Measurements from ENCODE around the gene TEX51. TPM values are rescaled to one million over a fixed set of nuclear protein-coding genes. Genes with fewer than 3 reads are reported as not detected.

TEX51 gene
- polyA plus RNA-seq, 6 donors from 2014 or later, result not detected

GRCh38 chr2:126881591-126881990 lies 17.1 kb upstream of the TEX51 start:
- DNase-seq, result no peak
- ATAC-seq (ENCODE audit: low read depth in 2 of 2), result no peak
- no peaks in the 10 kb centered on the region for H3K36me3 Mint-ChIP-seq
- peaks cover 5 to 9% (median 7%) of the 10 kb centered on the region in 3 donors for H3K27me3 Mint-ChIP-seq
- H3K4me1 Mint-ChIP-seq, result peaks cover 3 to 4% (median 3%) of the 10 kb centered on the region in 3 donors
- H3K9me3 Mint-ChIP-seq, result peaks cover 0 to 4% (median 1%) of the 10 kb centered on the region in 7 donors
- H3K4me3 Mint-ChIP-seq, result no peak overlapping the region
- H3K27ac Mint-ChIP-seq, result no peak overlapping the region

GRCh38 chr2:126882181-126882580 lies 16.5 kb upstream of the TEX51 start:
- DNase-seq (no peak), ATAC-seq (ENCODE audit: low read depth in 2 of 2) (no peak)
- no peaks in the 10 kb centered on the region for H3K36me3 Mint-ChIP-seq
- peaks cover 8 to 9% (median 9%) of the 10 kb centered on the region in 3 donors for H3K4me1 Mint-ChIP-seq
- H3K27me3 Mint-ChIP-seq, result peaks cover 11 to 15% (median 13%) of the 10 kb centered on the region in 3 donors
- no peak overlapping the region for H3K4me3 Mint-ChIP-seq
- H3K27ac Mint-ChIP-seq, result no peak overlapping the region
- H3K9me3 Mint-ChIP-seq, result peaks cover 0 to 3% (median 0%) of the 10 kb centered on the region in 7 donors

- ATAC-seq (ENCODE audit: low read depth in 2 of 2) (no peak), DNase-seq (no peak)
- H3K4me1 Mint-ChIP-seq, result peaks cover 8 to 10% (median 9%) of the 10 kb centered on the region in 3 donors
- H3K27ac Mint-ChIP-seq, result peak overlapping the region in 1 of 6 donors; percentile 1
- H3K9me3 Mint-ChIP-seq, result no peaks in the 10 kb centered on the region
- no peaks in the 10 kb centered on the region for H3K36me3 Mint-ChIP-seq
- H3K27me3 Mint-ChIP-seq, result peaks cover 14 to 22% (median 16%) of the 10 kb centered on the region in 3 donors
- peak overlapping the region in 1 of 8 donors; percentile 48 for H3K4me3 Mint-ChIP-seq
Measured at GRCh38 chr2:126882736-126883665, 15.7 kb upstream of the TEX51 start.

GRCh38 chr2:126883666-126884040 lies 15.0 kb upstream of the TEX51 start:
- Mint-ChIP-seq H3K36me3 (peaks cover 0 to 1% of the 10 kb centered on the region in 2 donors), H3K4me3 (peak overlapping the region in 1 of 8 donors; percentile 48), H3K4me1 (peaks cover 8 to 10% (median 9%) of the 10 kb centered on the region in 3 donors), H3K27ac (peak overlapping the region in 1 of 6 donors; percentile 1), H3K27me3 (peaks cover 14 to 23% (median 22%) of the 10 kb centered on the region in 3 donors), H3K9me3 (no peaks in the 10 kb centered on the region)
- DNase-seq (no peak), ATAC-seq (ENCODE audit: low read depth in 2 of 2) (no peak)

GRCh38 chr2:126884861-126885750 lies 13.6 kb upstream of the TEX51 start:
- peaks cover 0 to 8% of the 10 kb centered on the region in 2 donors for H3K36me3 Mint-ChIP-seq
- H3K27ac Mint-ChIP-seq, result no peak overlapping the region
- H3K9me3 Mint-ChIP-seq, result no peaks in the 10 kb centered on the region
- DNase-seq (no peak), ATAC-seq (ENCODE audit: low read depth in 2 of 2) (no peak)
- H3K4me1 Mint-ChIP-seq, result peaks cover 8 to 10% (median 9%) of the 10 kb centered on the region in 3 donors
- H3K4me3 Mint-ChIP-seq, result peak overlapping the region in 1 of 8 donors; percentile 2
- peaks cover 14 to 31% (median 30%) of the 10 kb centered on the region in 3 donors for H3K27me3 Mint-ChIP-seq

GRCh38 chr2:126885751-126886210 lies 12.9 kb upstream of the TEX51 start:
- peaks cover 0 to 8% of the 10 kb centered on the region in 2 donors for H3K36me3 Mint-ChIP-seq
- ATAC-seq (ENCODE audit: low read depth in 2 of 2) (no peak), DNase-seq (no peak)
- peak overlapping the region in 1 of 8 donors; percentile 25 for H3K4me3 Mint-ChIP-seq
- peaks cover 8 to 10% (median 9%) of the 10 kb centered on the region in 3 donors for H3K4me1 Mint-ChIP-seq
- H3K27ac Mint-ChIP-seq, result no peak overlapping the region
- H3K27me3 Mint-ChIP-seq, result peaks cover 14 to 31% (median 30%) of the 10 kb centered on the region in 3 donors
- H3K9me3 Mint-ChIP-seq, result no peaks in the 10 kb centered on the region

- Mint-ChIP-seq H3K27ac (peak overlapping the region in 2 of 6 donors; percentile 62 to 80), H3K4me1 (peaks cover 8 to 10% (median 9%) of the 10 kb centered on the region in 3 donors), H3K4me3 (peak overlapping the region in 5 of 8 donors; percentile 26 to 71 (median 61)), H3K9me3 (no peaks in the 10 kb centered on the region), H3K27me3 (peaks cover 14 to 31% (median 30%) of the 10 kb centered on the region in 3 donors), H3K36me3 (peaks cover 0 to 8% of the 10 kb centered on the region in 2 donors)
- ATAC-seq (ENCODE audit: low read depth in 2 of 2) (peak in 1 of 2 donors; percentile 55), DNase-seq (peak; percentile 17)
Measured at GRCh38 chr2:126886211-126886915, 12.3 kb upstream of the TEX51 start.

- Mint-ChIP-seq H3K4me3 (peak overlapping the region in 5 of 8 donors; percentile 26 to 71 (median 59)), H3K27ac (peak overlapping the region in 1 of 6 donors; percentile 80), H3K4me1 (peaks cover 8 to 10% (median 9%) of the 10 kb centered on the region in 3 donors), H3K9me3 (no peaks in the 10 kb centered on the region), H3K36me3 (peaks cover 0 to 8% of the 10 kb centered on the region in 2 donors), H3K27me3 (peaks cover 14 to 31% (median 30%) of the 10 kb centered on the region in 3 donors)
- DNase-seq (no peak), ATAC-seq (ENCODE audit: low read depth in 2 of 2) (no peak)
Measured at GRCh38 chr2:126886916-126887280, 11.8 kb upstream of the TEX51 start.

- peaks cover 8 to 10% (median 9%) of the 10 kb centered on the region in 3 donors for H3K4me1 Mint-ChIP-seq
- H3K9me3 Mint-ChIP-seq, result no peaks in the 10 kb centered on the region
- ATAC-seq (ENCODE audit: low read depth in 2 of 2), result no peak
- peak overlapping the region in 1 of 6 donors; percentile 57 for H3K27ac Mint-ChIP-seq
- no peak for DNase-seq
- H3K27me3 Mint-ChIP-seq, result peaks cover 11 to 31% (median 26%) of the 10 kb centered on the region in 3 donors
- H3K36me3 Mint-ChIP-seq, result peaks cover 0 to 8% of the 10 kb centered on the region in 2 donors
- H3K4me3 Mint-ChIP-seq, result peak overlapping the region in 1 of 8 donors; percentile 75
Measured at GRCh38 chr2:126887506-126887905, 11.2 kb upstream of the TEX51 start.

- Mint-ChIP-seq H3K4me1 (peaks cover 8 to 10% (median 9%) of the 10 kb centered on the region in 3 donors), H3K4me3 (peak overlapping the region in 1 of 8 donors; percentile 75), H3K27me3 (peaks cover 11 to 31% (median 26%) of the 10 kb centered on the region in 3 donors), H3K36me3 (peaks cover 0 to 8% of the 10 kb centered on the region in 2 donors), H3K27ac (no peak overlapping the region), H3K9me3 (peaks cover 0 to 1% (median 0%) of the 10 kb centered on the region in 7 donors)
- DNase-seq (no peak), ATAC-seq (ENCODE audit: low read depth in 2 of 2) (no peak)
Measured at GRCh38 chr2:126888046-126888445, 10.6 kb upstream of the TEX51 start.

GRCh38 chr2:126889071-126889470 lies 9.6 kb upstream of the TEX51 start:
- Mint-ChIP-seq H3K9me3 (peaks cover 0 to 2% (median 0%) of the 10 kb centered on the region in 7 donors), H3K27me3 (peaks cover 7 to 31% (median 26%) of the 10 kb centered on the region in 3 donors), H3K27ac (no peak overlapping the region), H3K4me3 (no peak overlapping the region), H3K36me3 (peaks cover 0 to 8% of the 10 kb centered on the region in 2 donors), H3K4me1 (peaks cover 8 to 10% (median 9%) of the 10 kb centered on the region in 3 donors)
- DNase-seq (no peak), ATAC-seq (ENCODE audit: low read depth in 2 of 2) (no peak)

- DNase-seq, result no peak
- H3K4me1 Mint-ChIP-seq, result peaks cover 8 to 10% (median 9%) of the 10 kb centered on the region in 3 donors
- no peak for ATAC-seq (ENCODE audit: low read depth in 2 of 2)
- peaks cover 0 to 2% (median 0%) of the 10 kb centered on the region in 7 donors for H3K9me3 Mint-ChIP-seq
- peaks cover 0 to 8% of the 10 kb centered on the region in 2 donors for H3K36me3 Mint-ChIP-seq
- H3K4me3 Mint-ChIP-seq, result no peak overlapping the region
- peaks cover 7 to 31% (median 27%) of the 10 kb centered on the region in 3 donors for H3K27me3 Mint-ChIP-seq
- H3K27ac Mint-ChIP-seq, result no peak overlapping the region
Measured at GRCh38 chr2:126889496-126890135, 9.1 kb upstream of the TEX51 start.

Data from naive B cell (primary cell).